Measurements from ENCODE around the gene BANK1. TPM values are rescaled to one million over a fixed set of nuclear protein-coding genes. Genes with fewer than 3 reads are reported as not detected.

BANK1 gene
- total RNA-seq, 1 donor from 2014 or later = 0.87 TPM

DNA sequence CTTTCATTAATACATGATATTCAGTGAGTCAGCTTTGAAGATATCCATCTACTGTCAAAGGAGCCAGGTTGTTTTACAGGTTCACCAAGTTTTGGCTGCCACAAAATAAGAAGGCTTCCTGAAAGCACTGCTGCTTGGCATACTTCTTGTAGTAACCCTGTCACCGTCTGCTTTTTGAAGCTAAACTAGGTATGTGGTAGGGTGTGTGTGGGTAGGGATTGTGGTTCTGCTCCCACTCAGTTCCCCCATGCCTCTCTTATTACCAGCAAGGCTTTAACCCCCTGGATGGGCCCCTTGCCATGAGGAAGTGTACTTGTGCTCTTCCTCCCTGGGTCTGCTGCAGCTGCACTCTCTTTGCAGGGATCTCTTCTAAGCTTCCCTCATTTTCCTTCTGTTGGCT, 191.2 kb downstream of the BANK1 start:
- Mint-ChIP-seq H3K27me3 (ENCODE audit: low read depth) (no peaks in the 10 kb centered on the region), H3K4me3 (no peak overlapping the region), H3K9me3 (peaks cover 22% of the 10 kb centered on the region), H3K4me1 (peaks cover 34% of the 10 kb centered on the region), H3K36me3 (peaks cover 6% of the 10 kb centered on the region), H3K27ac (peak overlapping the region; percentile 81)
- TF ChIP-seq, protein P1, sequence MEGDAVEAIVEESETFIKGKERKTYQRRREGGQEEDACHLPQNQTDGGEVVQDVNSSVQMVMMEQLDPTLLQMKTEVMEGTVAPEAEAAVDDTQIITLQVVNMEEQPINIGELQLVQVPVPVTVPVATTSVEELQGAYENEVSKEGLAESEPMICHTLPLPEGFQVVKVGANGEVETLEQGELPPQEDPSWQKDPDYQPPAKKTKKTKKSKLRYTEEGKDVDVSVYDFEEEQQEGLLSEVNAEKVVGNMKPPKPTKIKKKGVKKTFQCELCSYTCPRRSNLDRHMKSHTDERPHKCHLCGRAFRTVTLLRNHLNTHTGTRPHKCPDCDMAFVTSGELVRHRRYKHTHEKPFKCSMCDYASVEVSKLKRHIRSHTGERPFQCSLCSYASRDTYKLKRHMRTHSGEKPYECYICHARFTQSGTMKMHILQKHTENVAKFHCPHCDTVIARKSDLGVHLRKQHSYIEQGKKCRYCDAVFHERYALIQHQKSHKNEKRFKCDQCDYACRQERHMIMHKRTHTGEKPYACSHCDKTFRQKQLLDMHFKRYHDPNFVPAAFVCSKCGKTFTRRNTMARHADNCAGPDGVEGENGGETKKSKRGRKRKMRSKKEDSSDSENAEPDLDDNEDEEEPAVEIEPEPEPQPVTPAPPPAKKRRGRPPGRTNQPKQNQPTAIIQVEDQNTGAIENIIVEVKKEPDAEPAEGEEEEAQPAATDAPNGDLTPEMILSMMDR (IDR thresholded peaks at IDR 0.05; ENCODE audit: unreplicated experiment) = no peak
- DNase-seq (ENCODE audit: low spot score in 2 of 2, unreplicated experiment in 2 of 2) = peak in 1 of 2 experiments; percentile 39

DNA sequence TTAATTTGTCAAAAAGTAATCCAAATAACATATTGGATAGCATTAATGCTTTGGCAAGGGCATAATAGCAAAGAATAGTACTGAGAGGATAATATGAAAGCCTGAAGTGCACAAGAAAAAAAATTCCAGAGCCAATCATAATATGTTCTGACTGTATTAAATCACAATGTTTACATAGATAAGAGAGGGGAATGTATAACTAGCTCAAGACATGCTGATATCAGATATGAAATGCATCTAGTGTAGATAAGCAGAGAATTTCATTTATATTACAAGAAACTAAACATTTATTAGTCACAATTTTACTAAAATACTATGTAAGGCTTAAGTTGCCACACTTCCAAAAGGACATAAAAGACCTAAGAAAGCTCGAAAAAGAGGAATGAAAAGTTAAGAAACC, 193.3 kb downstream of the BANK1 start:
- Mint-ChIP-seq H3K27ac (peak overlapping the region; percentile 65), H3K27me3 (ENCODE audit: low read depth) (no peaks in the 10 kb centered on the region), H3K4me1 (peaks cover 29% of the 10 kb centered on the region), H3K9me3 (peaks cover 22% of the 10 kb centered on the region), H3K4me3 (no peak overlapping the region), H3K36me3 (peaks cover 6% of the 10 kb centered on the region)
- TF ChIP-seq, protein P1 (IDR thresholded peaks at IDR 0.05; ENCODE audit: unreplicated experiment) = no peak
- no peak for DNase-seq (ENCODE audit: low spot score in 2 of 2, unreplicated experiment in 2 of 2)

DNA sequence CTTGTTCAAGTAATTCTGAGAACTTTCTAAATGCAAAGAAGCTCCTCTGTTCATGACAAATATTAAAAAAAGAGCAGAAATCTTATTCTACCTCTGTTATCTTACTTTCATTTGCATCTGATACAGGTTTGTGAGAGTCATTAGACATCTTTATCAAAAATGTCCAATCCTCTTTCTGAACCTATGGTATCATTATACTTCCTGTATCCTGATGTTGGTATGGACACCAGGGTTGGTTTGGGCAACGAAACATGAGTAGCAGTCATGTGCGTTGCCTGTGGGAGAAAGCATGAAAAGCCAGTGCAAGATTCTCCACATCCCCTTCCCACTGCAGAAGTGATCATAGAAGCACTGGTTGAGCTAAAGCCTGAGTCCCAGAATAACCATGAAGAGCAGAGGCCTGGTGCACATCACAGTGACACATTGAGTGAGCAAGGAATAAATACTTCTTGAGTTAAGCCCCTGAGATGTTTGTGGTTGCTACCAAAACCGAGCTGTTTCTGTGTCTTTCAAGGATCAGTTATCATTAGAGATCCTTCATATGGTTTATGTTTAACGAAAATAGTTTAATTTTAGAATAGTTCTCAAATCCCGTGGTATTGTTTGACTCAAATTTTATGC, 197.2 kb downstream of the BANK1 start:
- Mint-ChIP-seq H3K27ac (no peak overlapping the region), H3K4me3 (no peak overlapping the region), H3K4me1 (peaks cover 44% of the 10 kb centered on the region), H3K9me3 (peaks cover 10% of the 10 kb centered on the region), H3K27me3 (ENCODE audit: low read depth) (no peaks in the 10 kb centered on the region), H3K36me3 (peaks cover 4% of the 10 kb centered on the region)
- TF ChIP-seq, protein P1 (IDR thresholded peaks at IDR 0.05; ENCODE audit: unreplicated experiment) = no peak
- no peak for DNase-seq (ENCODE audit: low spot score in 2 of 2, unreplicated experiment in 2 of 2)

DNA sequence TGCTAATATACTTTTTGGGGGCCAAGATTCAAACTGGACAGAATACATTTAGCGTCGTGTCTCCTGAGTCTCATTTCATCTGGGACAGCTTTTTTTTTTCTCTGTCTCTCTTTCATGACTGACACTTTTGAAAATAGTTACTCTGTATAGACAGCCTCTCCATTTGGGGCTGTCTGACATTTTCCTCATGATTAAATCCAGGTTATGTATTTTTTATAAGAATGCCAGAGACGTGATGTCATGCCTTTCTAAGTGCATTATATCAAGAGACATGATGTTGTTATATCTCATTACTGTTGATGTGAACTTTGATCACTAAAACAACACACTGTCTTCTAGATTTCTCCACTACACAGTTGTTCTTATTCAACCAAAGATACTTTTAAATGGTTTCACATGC, 199.0 kb downstream of the BANK1 start:
- no peaks in the 10 kb centered on the region for H3K27me3 Mint-ChIP-seq (ENCODE audit: low read depth)
- no peak for DNase-seq (ENCODE audit: low spot score in 2 of 2, unreplicated experiment in 2 of 2)
- TF ChIP-seq, protein P1 (IDR thresholded peaks at IDR 0.05; ENCODE audit: unreplicated experiment) = no peak
- H3K4me3 Mint-ChIP-seq = no peak overlapping the region
- peaks cover 4% of the 10 kb centered on the region for H3K36me3 Mint-ChIP-seq
- peaks cover 44% of the 10 kb centered on the region for H3K4me1 Mint-ChIP-seq
- H3K9me3 Mint-ChIP-seq = peaks cover 10% of the 10 kb centered on the region
- H3K27ac Mint-ChIP-seq = no peak overlapping the region

DNA sequence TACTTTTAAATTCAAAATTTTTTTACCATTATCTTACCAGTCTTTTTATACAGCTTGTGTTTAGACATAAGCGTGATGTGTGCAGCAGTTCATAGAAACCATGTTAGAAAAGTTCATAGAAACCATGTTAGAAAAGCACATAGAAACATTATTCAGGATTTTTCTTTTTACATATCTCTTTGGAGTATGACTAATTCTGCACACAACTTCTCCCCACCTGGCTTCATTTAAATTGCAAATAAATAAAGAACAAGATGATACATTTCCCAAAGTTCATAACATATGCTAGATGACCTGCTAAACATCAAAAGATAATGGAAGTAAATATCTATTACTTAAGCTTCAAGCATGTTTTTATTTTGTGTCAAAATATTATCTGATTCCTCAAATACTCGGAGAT, 201.9 kb downstream of the BANK1 start:
- TF ChIP-seq, protein P1 (IDR thresholded peaks at IDR 0.05; ENCODE audit: unreplicated experiment) = no peak
- Mint-ChIP-seq H3K36me3 (peaks cover 5% of the 10 kb centered on the region), H3K4me3 (no peak overlapping the region)

More for the DNA sequence above, 201.9 kb downstream of the BANK1 start:
- no peak overlapping the region for H3K27ac Mint-ChIP-seq
- DNase-seq (ENCODE audit: low spot score in 2 of 2, unreplicated experiment in 2 of 2) = no peak
- H3K27me3 Mint-ChIP-seq (ENCODE audit: low read depth) = no peaks in the 10 kb centered on the region
- peaks cover 13% of the 10 kb centered on the region for H3K9me3 Mint-ChIP-seq
- H3K4me1 Mint-ChIP-seq = peaks cover 33% of the 10 kb centered on the region
